ENCODE data around the gene NEXN. TPM values are rescaled to one million over a fixed set of nuclear protein-coding genes. Genes with fewer than 3 reads are reported as not detected.
"Not testable (repeated sequence)": the region's sequence is repeated elsewhere in the genome, so short reads cannot be mapped to it uniquely, and the experiment has no call there.

Gene NEXN
- total RNA-seq, 1 donor from 2014 or later: 0.31 TPM

- Mint-ChIP-seq H3K4me1 (ENCODE audit: low read depth) (no peaks in the 10 kb centered on the region), H3K27me3 (ENCODE audit: insufficient read depth) (no peaks in the 10 kb centered on the region), H3K27ac (no peak overlapping the region), H3K36me3 (ENCODE audit: low read depth) (peaks cover 5% of the 10 kb centered on the region), H3K9me3 (no peaks in the 10 kb centered on the region), H3K4me3 (no peak overlapping the region)
- no peak for DNase-seq (ENCODE audit: low spot score)
- intact Hi-C loops (cut with micrococcal nuclease): no loop called here
Observed at GRCh38 chr1:77876884-77877283, 11.5 kb upstream of the NEXN start.

- no peaks in the 10 kb centered on the region for H3K9me3 Mint-ChIP-seq
- H3K36me3 Mint-ChIP-seq (ENCODE audit: low read depth): peaks cover 3% of the 10 kb centered on the region
- intact Hi-C loops (cut with micrococcal nuclease): no loop called here
- H3K4me3 Mint-ChIP-seq: no peak overlapping the region
- H3K27me3 Mint-ChIP-seq (ENCODE audit: insufficient read depth): no peaks in the 10 kb centered on the region
- H3K4me1 Mint-ChIP-seq (ENCODE audit: low read depth): no peaks in the 10 kb centered on the region
- no peak overlapping the region for H3K27ac Mint-ChIP-seq
- DNase-seq (ENCODE audit: low spot score): no peak
Observed at GRCh38 chr1:77881061-77881460, 7.4 kb upstream of the NEXN start.

GRCh38 chr1:77882411-77882810, 6.0 kb upstream of the NEXN start:
- H3K9me3 Mint-ChIP-seq: no peaks in the 10 kb centered on the region
- H3K27me3 Mint-ChIP-seq (ENCODE audit: insufficient read depth): peaks cover 7% of the 10 kb centered on the region
- H3K27ac Mint-ChIP-seq: no peak overlapping the region
- no peak for DNase-seq (ENCODE audit: low spot score)
- intact Hi-C loops (cut with micrococcal nuclease): no loop called here
- H3K4me3 Mint-ChIP-seq: no peak overlapping the region
- peaks cover 1% of the 10 kb centered on the region for H3K36me3 Mint-ChIP-seq (ENCODE audit: low read depth)
- H3K4me1 Mint-ChIP-seq (ENCODE audit: low read depth): no peaks in the 10 kb centered on the region

- peak; percentile 0 for DNase-seq (ENCODE audit: low spot score)
- H3K27me3 Mint-ChIP-seq (ENCODE audit: insufficient read depth): peaks cover 28% of the 10 kb centered on the region
- peak overlapping the region; percentile 55 for H3K4me3 Mint-ChIP-seq
- intact Hi-C loops (cut with micrococcal nuclease): no loop called here
- H3K27ac Mint-ChIP-seq: no peak overlapping the region
- H3K36me3 Mint-ChIP-seq (ENCODE audit: low read depth): peaks cover 2% of the 10 kb centered on the region
- peaks cover 5% of the 10 kb centered on the region for H3K4me1 Mint-ChIP-seq (ENCODE audit: low read depth)
- H3K9me3 Mint-ChIP-seq: no peaks in the 10 kb centered on the region
Observed at GRCh38 chr1:77888781-77889642, 588 bp downstream of the NEXN start.

- no peak overlapping the region for H3K4me3 Mint-ChIP-seq
- intact Hi-C loops (cut with micrococcal nuclease): no loop called here
- H3K36me3 Mint-ChIP-seq (ENCODE audit: low read depth): peaks cover 2% of the 10 kb centered on the region
- no peak overlapping the region for H3K27ac Mint-ChIP-seq
- peaks cover 5% of the 10 kb centered on the region for H3K4me1 Mint-ChIP-seq (ENCODE audit: low read depth)
- H3K9me3 Mint-ChIP-seq: no peaks in the 10 kb centered on the region
- no peak for DNase-seq (ENCODE audit: low spot score)
- peaks cover 28% of the 10 kb centered on the region for H3K27me3 Mint-ChIP-seq (ENCODE audit: insufficient read depth)
Observed at GRCh38 chr1:77889671-77890070, 1.2 kb downstream of the NEXN start.

- intact Hi-C loops (cut with micrococcal nuclease): no loop called here
- H3K9me3 Mint-ChIP-seq: no peaks in the 10 kb centered on the region
- no peak overlapping the region for H3K4me3 Mint-ChIP-seq
- peaks cover 5% of the 10 kb centered on the region for H3K4me1 Mint-ChIP-seq (ENCODE audit: low read depth)
- no peak for DNase-seq (ENCODE audit: low spot score)
- H3K27ac Mint-ChIP-seq: no peak overlapping the region
- H3K27me3 Mint-ChIP-seq (ENCODE audit: insufficient read depth): peaks cover 28% of the 10 kb centered on the region
- peaks cover 2% of the 10 kb centered on the region for H3K36me3 Mint-ChIP-seq (ENCODE audit: low read depth)
Observed at GRCh38 chr1:77891200-77891599, 2.8 kb downstream of the NEXN start.

GRCh38 chr1:77899647-77900320, 11.4 kb downstream of the NEXN start:
- H3K4me1 Mint-ChIP-seq (ENCODE audit: low read depth): no peaks in the 10 kb centered on the region
- H3K27ac Mint-ChIP-seq: no peak overlapping the region
- intact Hi-C loops (cut with micrococcal nuclease): no loop called here
- no peak overlapping the region for H3K4me3 Mint-ChIP-seq
- DNase-seq (ENCODE audit: low spot score): no peak
- H3K36me3 Mint-ChIP-seq (ENCODE audit: low read depth): no peaks in the 10 kb centered on the region
- H3K9me3 Mint-ChIP-seq: no peaks in the 10 kb centered on the region
- peaks cover 8% of the 10 kb centered on the region for H3K27me3 Mint-ChIP-seq (ENCODE audit: insufficient read depth)

GRCh38 chr1:77900687-77901293, 12.4 kb downstream of the NEXN start:
- no peaks in the 10 kb centered on the region for H3K4me1 Mint-ChIP-seq (ENCODE audit: low read depth)
- H3K9me3 Mint-ChIP-seq: no peaks in the 10 kb centered on the region
- intact Hi-C loops (cut with micrococcal nuclease): no loop called here
- H3K27ac Mint-ChIP-seq: no peak overlapping the region
- H3K27me3 Mint-ChIP-seq (ENCODE audit: insufficient read depth): peaks cover 8% of the 10 kb centered on the region
- no peaks in the 10 kb centered on the region for H3K36me3 Mint-ChIP-seq (ENCODE audit: low read depth)
- DNase-seq (ENCODE audit: low spot score): no peak
- no peak overlapping the region for H3K4me3 Mint-ChIP-seq

- Mint-ChIP-seq H3K4me1 (ENCODE audit: low read depth) (no peaks in the 10 kb centered on the region), H3K27me3 (ENCODE audit: insufficient read depth) (peaks cover 11% of the 10 kb centered on the region), H3K4me3 (no peak overlapping the region), H3K27ac (no peak overlapping the region), H3K9me3 (no peaks in the 10 kb centered on the region), H3K36me3 (ENCODE audit: low read depth) (no peaks in the 10 kb centered on the region)
- DNase-seq (ENCODE audit: low spot score): no peak
- intact Hi-C loops (cut with micrococcal nuclease): no loop called here
Observed at GRCh38 chr1:77905603-77906002, 17.2 kb downstream of the NEXN start.

GRCh38 chr1:77906019-77906545, 17.7 kb downstream of the NEXN start:
- Mint-ChIP-seq H3K9me3 (no peaks in the 10 kb centered on the region), H3K27me3 (ENCODE audit: insufficient read depth) (peaks cover 9% of the 10 kb centered on the region), H3K36me3 (ENCODE audit: low read depth) (no peaks in the 10 kb centered on the region), H3K27ac (no peak overlapping the region), H3K4me1 (ENCODE audit: low read depth) (no peaks in the 10 kb centered on the region), H3K4me3 (no peak overlapping the region)
- intact Hi-C loops (cut with micrococcal nuclease): no loop called here
- DNase-seq (ENCODE audit: low spot score): no peak

- Mint-ChIP-seq H3K4me1 (ENCODE audit: low read depth) (no peaks in the 10 kb centered on the region), H3K4me3 (no peak overlapping the region), H3K36me3 (ENCODE audit: low read depth) (no peaks in the 10 kb centered on the region), H3K27ac (no peak overlapping the region), H3K27me3 (ENCODE audit: insufficient read depth) (peaks cover 7% of the 10 kb centered on the region), H3K9me3 (no peaks in the 10 kb centered on the region)
- no peak for DNase-seq (ENCODE audit: low spot score)
- intact Hi-C loops (cut with micrococcal nuclease): no loop called here
Observed at GRCh38 chr1:77906624-77907023, 18.2 kb downstream of the NEXN start.

GRCh38 chr1:77910116-77910515, 21.7 kb downstream of the NEXN start:
- no peak for DNase-seq (ENCODE audit: low spot score)
- Mint-ChIP-seq H3K27me3 (ENCODE audit: insufficient read depth) (peaks cover 9% of the 10 kb centered on the region), H3K4me1 (ENCODE audit: low read depth) (no peaks in the 10 kb centered on the region), H3K4me3 (no peak overlapping the region), H3K27ac (no peak overlapping the region), H3K36me3 (ENCODE audit: low read depth) (no peaks in the 10 kb centered on the region), H3K9me3 (no peaks in the 10 kb centered on the region)
- intact Hi-C loops (cut with micrococcal nuclease): no loop called here

GRCh38 chr1:77918918-77919317, 30.5 kb downstream of the NEXN start:
- DNase-seq (ENCODE audit: low spot score); H3K36me3 Mint-ChIP-seq (ENCODE audit: low read depth); intact Hi-C loops (cut with micrococcal nuclease); H3K4me1 Mint-ChIP-seq (ENCODE audit: low read depth); H3K9me3 Mint-ChIP-seq; H3K4me3 Mint-ChIP-seq; H3K27ac Mint-ChIP-seq: not testable (repeated sequence)
- peaks cover 10% of the 10 kb centered on the region for H3K27me3 Mint-ChIP-seq (ENCODE audit: insufficient read depth)

Data from activated T-helper 1 cell treated with anti-CD3 and anti-CD28 coated beads, Interleukin-12 subunit alpha, Interleukin-12 subunit beta, Interleukin-2, Interleukin-4 antibody, amounts not matched to agents 30 ng/mL and 10 ng/mL and 1 ng/mL, durations not matched to agents 14 hours and 24 hours and 36 hours (primary cell).